Endothelial cell of umbilical vein (primary cell): ENCODE data around the gene MAGI1. TPM values are rescaled to one million over a fixed set of nuclear protein-coding genes. Genes with fewer than 3 reads are reported as not detected.

Experiments used
- BruUV-seq: library from RNA; stranded (reverse); fragments of 400-500 nt; replicated peaks from 2 replicates; lab custom pipeline; 2021; lab: Mats Ljungman, UMichigan
- CTCF ChIA-PET: fragments of 300-600, 350-600 bp; sonication (Branson Sonifier 250); formaldehyde crosslinking; loops from one replicate; lab custom pipeline; 2021; ENCODE audit warnings: antibody characterized with exemption, inconsistent platforms; lab: Charles Lee
- POLR2A ChIA-PET: fragments of 300-600, 350-600 bp; sonication (Branson Sonifier 250); formaldehyde crosslinking; loops from one replicate; lab custom pipeline; 2021; ENCODE audit warnings: antibody characterized with exemption, inconsistent platforms; lab: Charles Lee
- DNase-seq: peaks from one replicate; pipeline ENCODE4 v3.0.0-alpha.2; 2011; ENCODE audit warnings: low read depth, low spot score
- FAIRE-seq: peaks from 2 replicates; lab custom pipeline; 2011; peaks lifted over from hg19 to GRCh38; lab: Jason Lieb, UNC
- H2AFZ ChIP-seq: 2 replicates; pipeline ENCODE4 v1.6.0; 2012; ENCODE audit warnings: low read depth, low read length, control low read depth, inconsistent platforms
- H3K27ac ChIP-seq: 2 replicates; pipeline ENCODE4 v1.5.1; 2011; ENCODE audit warnings: low read depth, mild to moderate bottlenecking, control low read depth, low read length, moderate library complexity; ENCODE audit not compliant: insufficient read depth
- H3K27me3 ChIP-seq, 2 experiments: 2 replicates each; pipeline versions ENCODE4 v1.6.0 to v1.6.1; 2011; ENCODE audit warnings: low read length in 2 of 2, mixed read lengths in 1 of 2; ENCODE audit not compliant: control insufficient read depth in 2 of 2, insufficient read depth in 2 of 2
- H3K36me3 ChIP-seq, 2 experiments: 2 replicates in 1 of 2; 3 replicates in 1 of 2; pipeline ENCODE4 v1.5.1; 2011; ENCODE audit warnings: low read length in 2 of 2, mild to moderate bottlenecking in 1 of 2, moderate library complexity in 1 of 2; ENCODE audit not compliant: control insufficient read depth in 2 of 2, insufficient read depth in 2 of 2; ENCODE audit errors: extremely low read depth in 1 of 2
- H3K4me1 ChIP-seq: 3 replicates; pipeline ENCODE4 v1.5.1; 2011; ENCODE audit warnings: mild to moderate bottlenecking, low read length; ENCODE audit not compliant: control insufficient read depth, insufficient read depth; ENCODE audit errors: extremely low read depth
- H3K4me2 ChIP-seq: 2 replicates; pipeline ENCODE4 v1.6.1; 2011; ENCODE audit warnings: low read length, control low read depth, mixed read lengths; ENCODE audit not compliant: insufficient read depth
- H3K4me3 ChIP-seq, 3 experiments: fragments of 200-600 bp in 1 of 3; sonication (generic), shearing (Covaris generic) in 1 of 3; replicated peaks in 1 of 3; 2 replicates each; pipeline ENCODE4 v1.5.1; 2011 to 2016; ENCODE audit warnings: control low read depth in 3 of 3, low read length in 3 of 3, mild to moderate bottlenecking in 2 of 3, inconsistent platforms in 1 of 3, low read depth in 1 of 3, moderate library complexity in 1 of 3; ENCODE audit not compliant: insufficient read depth in 1 of 3
- H3K79me2 ChIP-seq: 2 replicates; pipeline ENCODE4 v1.6.0; 2012; ENCODE audit warnings: low read length, inconsistent platforms; ENCODE audit not compliant: control insufficient read depth, insufficient read depth
- H3K9ac ChIP-seq: replicated peaks from 2 replicates; pipeline ENCODE3; 2011; ENCODE audit warnings: low read length, control low read depth; ENCODE audit not compliant: insufficient read depth; ENCODE audit errors: extremely low read depth
- H3K9me1 ChIP-seq: replicated peaks from 3 replicates; pipeline ENCODE4 v1.6.0; 2011; ENCODE audit warnings: mild to moderate bottlenecking, low read length; ENCODE audit not compliant: control insufficient read depth, insufficient read depth; ENCODE audit errors: extremely low read depth
- H3K9me3 ChIP-seq: replicated peaks from 2 replicates; pipeline ENCODE4 v1.5.1; 2012; ENCODE audit warnings: low read length, inconsistent platforms; ENCODE audit not compliant: control insufficient read depth, insufficient read depth
- H4K20me1 ChIP-seq: replicated peaks from 2 replicates; pipeline ENCODE3; 2011; ENCODE audit warnings: mild to moderate bottlenecking, low read length; ENCODE audit not compliant: control insufficient read depth, insufficient read depth; ENCODE audit errors: extremely low read depth
- CTCF ChIP-seq, 2 donors: IDR thresholded peaks; 1 replicate in 1 of 2; 2 replicates in 1 of 2; pipeline ENCODE4 v1.5.1; 2011; ENCODE audit warnings: low read length in 2 of 2, mild to moderate bottlenecking in 2 of 2, moderate library complexity in 2 of 2, control low read depth in 1 of 2, inconsistent platforms in 1 of 2, low read depth in 1 of 2; ENCODE audit not compliant: insufficient read depth in 1 of 2; ENCODE audit errors: extremely low read depth in 1 of 2
- EZH2 ChIP-seq: IDR thresholded peaks from 2 replicates; pipeline ENCODE4 v1.6.1; 2012; ENCODE audit warnings: borderline replicate concordance, low read depth, mild to moderate bottlenecking, moderate library complexity, low read length, inconsistent platforms; ENCODE audit not compliant: severe bottlenecking
- FOS ChIP-seq: IDR thresholded peaks from 2 replicates; pipeline ENCODE4 v1.6.1; 2011; ENCODE audit warnings: mild to moderate bottlenecking, low read length, moderate library complexity, borderline replicate concordance; ENCODE audit not compliant: insufficient read depth
- GATA2 ChIP-seq: IDR thresholded peaks from 2 replicates; pipeline ENCODE4 v1.7.0; 2011; ENCODE audit warnings: low read depth, mild to moderate bottlenecking, moderate library complexity, mixed read lengths, low read length; ENCODE audit not compliant: insufficient read length, insufficient read depth
- JUN ChIP-seq: IDR thresholded peaks from 2 replicates; pipeline ENCODE4 v1.6.1; 2011; ENCODE audit warnings: borderline replicate concordance, low read depth; ENCODE audit not compliant: insufficient read length, insufficient read depth
- MAX ChIP-seq: IDR thresholded peaks from 2 replicates; pipeline ENCODE4 v1.6.1; 2011; ENCODE audit not compliant: insufficient read depth, insufficient read length
- MYC ChIP-seq: IDR thresholded peaks from one replicate; pipeline ENCODE4 v1.6.1; 2011; ENCODE audit warnings: mild to moderate bottlenecking, low read depth, low read length
- POLR2A ChIP-seq: IDR thresholded peaks from 2 replicates; pipeline ENCODE4 v1.6.1; 2012; ENCODE audit warnings: low read depth, mild to moderate bottlenecking, control low read depth, low read length
- POLR2AphosphoS5 ChIP-seq: IDR thresholded peaks from 2 replicates; pipeline ENCODE4 v1.6.1; 2012; ENCODE audit warnings: low read depth, mild to moderate bottlenecking, control low read depth, low read length, moderate library complexity; ENCODE audit not compliant: insufficient read depth
- dilution Hi-C: fragments of 300-500 bp; cut with MboI; formaldehyde crosslinking; loops from one replicate; pipeline ENCODE4 v1.15.0; 2019; ENCODE audit warnings: low sequenced_read_pairs; ENCODE audit not compliant: extremely low pct_ligation_motif_present
- intact Hi-C: fragments of 100-400 bp; cut with micrococcal nuclease; formaldehyde crosslinking; loops from one replicate; pipeline ENCODE4 v1.10.0; 2022
- polyA plus RNA-seq, 4 experiments: library from polyadenylated mRNA; depleted of rRNA in 3 of 4; stranded (reverse) in 3 of 4; unstranded in 1 of 4; fragments of >200 nt; gene quantifications; 2 replicates each; pipeline versions ENCODE4 v1.2.1 to v1.2.3, GENCODE V29; 2011 to 2012; ENCODE audit warnings: missing spikeins in 1 of 4
- total RNA-seq: library from RNA; stranded (reverse); gene quantifications from 2 replicates; pipeline ENCODE4 v1.2.3, GENCODE V29; 2021

MAGI1 gene
- total and polyA plus RNA-seq, 2 donors (not counting 3 experiments of a cell fraction or from before 2014, with no cell fraction given), result 10.1 to 47.9 TPM

DNA sequence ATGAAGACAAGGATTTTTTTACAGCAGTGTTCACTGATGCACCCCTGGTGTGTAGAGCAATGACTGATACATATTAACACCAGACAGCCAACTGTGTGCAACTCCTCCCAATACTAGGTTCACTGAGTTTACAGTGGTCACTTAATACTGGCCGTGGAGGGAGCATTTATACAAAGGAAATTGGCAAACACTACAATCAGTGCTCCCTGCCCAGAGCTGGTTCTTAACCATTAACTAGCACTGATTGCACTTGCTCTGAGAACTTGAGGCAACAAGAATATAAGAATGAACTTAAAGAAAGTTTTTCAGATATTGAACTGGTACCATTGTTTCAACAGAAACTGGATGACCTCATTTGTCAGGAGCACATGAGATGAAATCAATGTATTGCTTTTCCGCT lies 110.6 kb downstream of the MAGI1 start:
- Histone ChIP-seq H3K27me3 (no peaks in the 10 kb centered on the region), H3K9ac (no peak overlapping the region), H3K4me3 (no peak overlapping the region), H3K4me1 (no peaks in the 10 kb centered on the region), H3K36me3 (no peaks in the 10 kb centered on the region), H3K27ac (no peak overlapping the region), H3K9me3 (no peaks in the 10 kb centered on the region), H3K79me2 (no peaks in the 10 kb centered on the region), H3K4me2 (no peak overlapping the region), H4K20me1 (peaks cover 5% of the 10 kb centered on the region), H2AFZ (no peak overlapping the region), H3K9me1 (no peaks in the 10 kb centered on the region)
- DNase-seq (no peak), FAIRE-seq (no peak)
- BruUV-seq, result no TSS peak
- CTCF ChIA-PET, result interaction anchor here (1.2 kb wide), 1 partner anchor 13 kb away, joined by 3 read pairs; no protein-coding TSS in a partner anchor
- intact Hi-C loops (no loop called here), dilution Hi-C loops (no loop called here)
- TF ChIP-seq EZH2 (no peak), MAX (no peak), POLR2A (no peak), GATA2 (no peak), CTCF (IDR thresholded peaks at IDR 0.05; ENCODE audit: extremely low read depth in 1 of 2, insufficient read depth in 1 of 2, low read depth in 1 of 2, low read length in 2 of 2) (no peak), FOS (no peak), JUN (no peak), MYC (no peak), POLR2AphosphoS5 (no peak)
- POLR2A ChIA-PET, result no interaction called here
